Activated CD8-positive, alpha-beta memory T cell treated with anti-CD3 and anti-CD28 coated beads for 1 hour (primary cell): ENCODE results near the gene TNFAIP8.

Experiments
- DNase-seq, 2 donors: peaks; one replicate each; pipeline ENCODE4 v3.0.0-alpha.2; 2020; ENCODE audit warnings: low read depth in 1 of 2; ENCODE audit errors: extremely low read depth in 1 of 2

Gene TNFAIP8

GRCh38 chr5:119365847-119366539 lies 10.2 kb downstream of the TNFAIP8 start:
- no peak for DNase-seq

GRCh38 chr5:119366540-119366881 lies 10.7 kb downstream of the TNFAIP8 start:
- DNase-seq = no peak

DNA sequence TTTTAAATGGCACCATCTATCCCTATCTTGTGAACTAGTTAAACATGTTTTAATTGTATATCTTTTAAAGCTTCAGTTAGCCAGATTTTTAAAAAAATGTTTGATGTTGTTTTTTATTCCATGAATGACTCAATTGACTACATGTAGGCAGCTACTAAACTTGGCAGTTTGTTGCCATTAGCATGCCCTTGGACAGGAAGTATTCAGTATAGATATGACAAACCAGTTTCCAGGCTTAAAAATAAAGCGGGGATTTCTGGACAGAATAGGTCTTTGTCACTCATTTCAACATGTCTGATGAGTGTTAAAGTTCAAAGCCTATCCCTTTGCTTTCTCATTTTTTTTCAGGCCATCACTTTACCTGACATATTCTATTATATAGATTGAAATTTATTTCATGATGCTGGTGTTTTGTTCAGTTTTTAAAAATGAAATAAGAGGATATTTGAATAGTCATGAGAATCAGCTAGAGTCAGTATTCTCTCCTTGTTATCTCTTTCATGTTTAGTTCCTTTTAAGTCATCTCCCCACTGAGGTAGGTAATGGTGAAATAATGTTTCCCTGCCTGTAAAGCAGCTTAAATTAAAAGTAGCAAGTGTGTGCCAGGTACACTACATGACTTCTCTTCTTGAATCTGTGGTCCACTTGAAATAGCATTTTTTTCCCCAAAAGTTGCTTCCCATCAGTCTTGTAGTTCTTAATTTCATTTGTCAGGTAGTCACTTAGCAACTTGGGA lies 11.9 kb downstream of the TNFAIP8 start:
- no peak for DNase-seq

- peak; percentile 23 to 25 for DNase-seq
Observed at GRCh38 chr5:119368238-119368630, 12.4 kb downstream of the TNFAIP8 start.

DNA sequence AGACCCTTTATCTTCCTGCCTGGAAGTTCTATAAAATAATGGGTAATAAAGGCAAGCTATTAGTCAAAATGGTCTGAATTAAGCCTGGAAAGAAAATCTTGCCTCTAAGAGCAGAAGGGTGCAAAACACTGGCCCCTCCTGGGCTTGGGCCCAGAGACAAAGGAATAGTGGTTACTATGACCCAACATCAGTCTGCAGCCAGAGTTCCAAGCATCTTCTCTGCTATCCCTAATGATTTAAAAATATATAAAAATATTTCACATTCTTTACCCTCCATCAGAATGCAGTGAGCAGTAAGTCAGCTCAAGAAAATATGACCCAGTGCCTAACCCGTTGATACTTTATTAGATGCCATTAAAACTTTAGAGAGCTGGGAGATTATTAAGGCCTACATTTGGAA lies 14.7 kb downstream of the TNFAIP8 start:
- DNase-seq = no peak

- no peak for DNase-seq
Observed at GRCh38 chr5:119371146-119371545, 15.3 kb downstream of the TNFAIP8 start.

GRCh38 chr5:119373449-119373858 lies 17.6 kb downstream of the TNFAIP8 start:
- no peak for DNase-seq

GRCh38 chr5:119374901-119375300 lies 19.1 kb downstream of the TNFAIP8 start:
- no peak for DNase-seq

- DNase-seq = no peak
Observed at GRCh38 chr5:119377066-119377465, 21.2 kb downstream of the TNFAIP8 start.

DNA sequence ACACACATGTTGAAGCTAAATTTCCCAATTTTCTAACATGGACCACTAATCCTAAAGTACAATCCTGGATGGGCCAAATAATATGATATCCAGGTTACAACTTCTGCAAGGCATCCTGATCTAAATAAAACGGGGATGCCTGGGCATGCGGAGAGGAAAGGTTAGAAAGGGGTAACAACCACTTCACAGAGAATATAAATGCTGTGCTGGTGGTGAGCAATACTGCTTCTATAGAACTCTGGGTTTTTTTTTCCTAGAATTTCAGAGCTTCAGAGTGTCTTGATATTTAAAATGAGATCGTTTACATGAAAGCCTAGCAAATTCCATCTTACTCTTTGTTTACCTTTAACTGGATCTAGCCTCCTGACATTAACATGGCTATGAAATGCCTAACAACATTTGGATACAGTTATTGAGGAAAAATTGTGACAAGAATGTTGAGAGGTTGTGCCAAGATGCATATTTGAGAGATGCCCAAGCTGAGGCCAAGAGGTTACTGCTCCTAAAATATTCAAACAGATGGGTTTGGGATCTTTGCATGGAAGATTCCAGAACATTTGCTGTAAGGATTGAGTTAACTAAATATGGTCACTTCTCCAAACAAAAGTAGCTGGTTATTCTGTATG lies 22.4 kb downstream of the TNFAIP8 start:
- DNase-seq = no peak

DNA sequence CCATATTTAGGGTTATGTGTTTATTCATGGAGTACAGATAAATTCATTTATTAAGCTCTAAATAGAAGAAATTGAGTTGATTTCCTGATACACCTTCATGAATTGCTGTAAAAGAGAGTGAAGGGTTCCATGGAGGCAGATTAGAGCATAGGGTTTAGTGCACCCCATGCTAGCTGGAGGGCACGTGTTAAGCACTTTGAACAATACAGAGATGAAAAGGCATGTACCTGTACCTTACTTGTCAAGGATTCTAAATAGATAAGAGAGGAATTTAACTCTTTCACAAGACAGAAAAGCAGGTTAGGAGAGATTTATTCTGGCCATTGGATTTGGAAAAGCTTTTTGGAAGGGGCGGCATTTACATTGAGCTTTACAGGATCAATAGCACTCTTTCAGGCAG lies 23.3 kb downstream of the TNFAIP8 start:
- DNase-seq = no peak

DNA sequence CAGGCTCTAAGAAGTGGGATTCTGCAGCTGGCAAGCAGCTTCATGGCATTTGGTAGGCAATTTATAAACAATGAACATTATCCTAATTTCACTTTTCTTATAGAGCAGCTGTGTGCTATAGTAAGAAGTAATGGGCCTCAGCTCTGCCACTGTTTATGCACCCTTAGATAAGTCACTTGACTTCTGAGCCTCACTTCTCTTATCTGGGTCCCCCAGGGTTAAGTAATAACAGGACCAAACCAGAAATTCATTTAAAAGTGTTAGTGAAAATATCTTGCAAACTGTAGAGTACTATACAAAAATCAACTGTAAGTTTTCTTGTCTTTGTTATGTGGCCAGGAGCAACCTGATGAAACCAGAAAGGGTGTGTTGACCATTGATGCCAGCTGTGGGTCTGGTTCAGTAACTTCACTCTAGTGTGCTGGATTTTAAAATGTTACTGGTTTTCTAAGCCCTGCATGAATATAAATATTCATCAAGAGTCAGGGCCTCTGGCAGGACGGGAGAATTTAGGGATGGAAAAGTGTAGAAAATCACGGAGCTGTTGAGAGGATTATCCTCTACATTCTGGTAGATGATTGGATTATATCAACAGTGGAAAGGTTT lies 24.2 kb downstream of the TNFAIP8 start:
- no peak for DNase-seq

GRCh38 chr5:119382169-119382568 lies 26.4 kb downstream of the TNFAIP8 start:
- DNase-seq = no peak

DNA sequence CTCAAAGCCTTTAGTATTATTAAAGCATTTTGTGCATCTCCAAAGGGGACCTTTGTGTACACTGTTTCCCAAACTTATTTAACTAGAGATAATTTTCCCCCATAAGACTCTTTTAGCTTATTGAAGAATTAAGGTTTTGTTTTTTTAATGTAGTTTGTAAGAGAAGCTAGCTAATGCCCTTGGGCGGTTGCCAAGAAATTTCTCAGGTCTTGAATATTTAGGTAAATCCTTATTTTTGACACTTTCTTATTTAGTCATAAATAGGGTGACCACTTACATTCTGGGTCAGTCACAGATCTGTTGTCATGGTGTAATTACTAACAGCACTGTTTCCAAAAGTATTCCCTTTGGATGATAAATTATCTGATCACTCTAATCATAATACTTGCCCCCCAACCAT lies 27.2 kb downstream of the TNFAIP8 start:
- no peak for DNase-seq

DNA sequence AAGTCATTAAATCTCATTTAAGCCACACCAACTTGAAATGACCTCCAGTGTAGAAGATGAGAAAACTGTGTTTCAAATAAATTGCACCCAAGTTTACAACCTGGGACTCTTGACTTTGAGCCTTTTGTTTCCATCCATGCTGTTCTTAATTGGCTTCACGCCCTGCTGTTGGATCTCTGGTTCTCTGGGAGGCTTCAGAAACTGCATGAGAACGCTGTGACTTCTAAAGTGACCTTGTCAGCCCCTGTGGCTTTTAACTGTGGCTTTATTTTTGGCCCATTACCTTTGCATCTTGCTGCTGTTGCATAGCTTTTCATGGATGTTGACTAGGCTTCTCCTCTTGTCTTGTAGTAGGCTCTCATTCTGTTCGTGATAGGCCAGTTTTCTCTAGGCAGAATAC lies 29.3 kb downstream of the TNFAIP8 start:
- DNase-seq = no peak

DNA sequence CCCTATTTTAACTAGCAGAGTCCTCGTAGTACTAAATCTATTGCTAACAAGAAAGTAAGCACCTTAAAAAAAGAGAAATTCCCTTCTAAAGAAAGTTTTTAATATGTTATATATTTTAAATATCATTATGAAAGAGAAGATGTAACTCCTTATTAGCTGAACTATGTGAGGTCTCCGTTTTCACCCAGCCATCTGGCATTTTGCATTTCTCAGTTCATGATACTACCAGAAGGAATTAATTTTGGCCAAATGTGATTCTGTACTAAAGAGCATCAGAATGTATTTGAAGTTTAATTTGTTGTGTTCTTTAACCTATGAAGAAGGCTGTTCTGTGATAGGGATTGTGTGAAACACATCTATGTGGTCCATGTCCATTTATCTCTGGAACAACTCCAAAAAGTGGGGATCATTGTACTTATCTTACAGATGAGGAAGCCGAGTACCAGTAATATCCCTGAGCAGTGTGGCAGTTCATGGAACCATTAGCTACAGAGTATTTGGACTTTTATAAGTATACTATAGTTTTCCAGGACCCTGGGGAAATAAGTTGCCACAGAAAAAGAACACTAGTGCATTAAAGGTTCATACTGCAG lies 29.8 kb downstream of the TNFAIP8 start:
- no peak for DNase-seq

GRCh38 chr5:119386596-119387344 lies 31.0 kb downstream of the TNFAIP8 start:
- no peak for DNase-seq

GRCh38 chr5:119387945-119388618 lies 32.3 kb downstream of the TNFAIP8 start:
- no peak for DNase-seq

- DNase-seq = no peak
Observed at GRCh38 chr5:119388619-119389190, 32.9 kb downstream of the TNFAIP8 start.
